HG03103 (cell line): ENCODE measurements around the gene PACSIN3.

ENCODE experiments used
- ATAC-seq: cut with Tn5 transposase; IDR thresholded peaks from one replicate; pipeline ENCODE4 v1.9.1; 2021; ENCODE audit warnings: low read depth; ENCODE audit not compliant: unreplicated experiment

The PACSIN3 gene

GRCh38 chr11:47154616-47155570, 31.3 kb downstream of the PACSIN3 start:
- ATAC-seq = no peak

GRCh38 chr11:47152953-47153950, 33.0 kb downstream of the PACSIN3 start:
- ATAC-seq = no peak

GRCh38 chr11:47152126-47152952, 33.9 kb downstream of the PACSIN3 start:
- ATAC-seq = no peak

GRCh38 chr11:47149782-47150181, 36.5 kb downstream of the PACSIN3 start:
- no peak for ATAC-seq

GRCh38 chr11:47148903-47149531, 37.2 kb downstream of the PACSIN3 start:
- no peak for ATAC-seq

GRCh38 chr11:47148270-47148669, 38.0 kb downstream of the PACSIN3 start:
- no peak for ATAC-seq

GRCh38 chr11:47147681-47148080, 38.6 kb downstream of the PACSIN3 start:
- ATAC-seq = no peak

GRCh38 chr11:47147250-47147649, 39.0 kb downstream of the PACSIN3 start:
- no peak for ATAC-seq

- ATAC-seq = no peak
These were observed 41.7 kb downstream of the PACSIN3 start for GRCh38 chr11:47144541-47144940.

GRCh38 chr11:47143322-47143721, 42.9 kb downstream of the PACSIN3 start:
- no peak for ATAC-seq

- ATAC-seq = no peak
These were observed 46.4 kb downstream of the PACSIN3 start for GRCh38 chr11:47139878-47140277.

- no peak for ATAC-seq
These were observed 48.8 kb downstream of the PACSIN3 start for GRCh38 chr11:47137476-47137875.

- no peak for ATAC-seq
These were observed 49.3 kb downstream of the PACSIN3 start for GRCh38 chr11:47136921-47137320.

GRCh38 chr11:47136327-47136726, 49.9 kb downstream of the PACSIN3 start:
- no peak for ATAC-seq

- no peak for ATAC-seq
These were observed 53.3 kb downstream of the PACSIN3 start for GRCh38 chr11:47132981-47133380.

GRCh38 chr11:47132490-47132889, 53.7 kb downstream of the PACSIN3 start:
- no peak for ATAC-seq

- ATAC-seq = no peak
These were observed 55.1 kb downstream of the PACSIN3 start for GRCh38 chr11:47131136-47131535.

GRCh38 chr11:47130543-47130942, 55.7 kb downstream of the PACSIN3 start:
- no peak for ATAC-seq
